ENCODE data around the gene CHAD.
A peak's percentile ranks its signal among the peaks of the same experiment; 100 is the strongest.

CHAD gene

DNA sequence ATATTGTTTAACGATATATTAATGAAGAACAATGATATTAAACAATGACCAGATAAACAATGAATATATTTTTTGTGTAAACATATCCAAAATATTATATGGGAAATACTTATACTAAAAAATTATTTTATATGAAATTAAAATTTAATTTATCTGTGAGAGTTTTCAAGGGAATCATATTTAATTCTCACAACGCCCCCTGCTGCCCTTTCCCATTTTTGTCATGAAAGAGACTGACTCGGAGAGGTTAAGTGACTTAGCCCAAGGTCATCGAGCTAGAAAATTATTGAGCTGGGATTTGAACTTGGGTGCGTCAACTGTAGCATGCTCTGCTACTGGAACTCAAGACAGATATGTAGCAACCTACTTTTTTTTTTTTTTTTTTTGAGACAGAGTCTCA, 32.4 kb upstream of the CHAD start:
- no peak for DNase-seq
- ATAC-seq (replicated peaks), result no peak
- Mint-ChIP-seq H3K27me3 (peaks cover 11 to 22% of the 10 kb centered on the region in 2 donors), H3K36me3 (no peaks in the 10 kb centered on the region), H3K4me1 (no peaks in the 10 kb centered on the region), H3K4me3 (no peak overlapping the region), H3K9me3 (no peaks in the 10 kb centered on the region), H3K27ac (no peak overlapping the region)

DNA sequence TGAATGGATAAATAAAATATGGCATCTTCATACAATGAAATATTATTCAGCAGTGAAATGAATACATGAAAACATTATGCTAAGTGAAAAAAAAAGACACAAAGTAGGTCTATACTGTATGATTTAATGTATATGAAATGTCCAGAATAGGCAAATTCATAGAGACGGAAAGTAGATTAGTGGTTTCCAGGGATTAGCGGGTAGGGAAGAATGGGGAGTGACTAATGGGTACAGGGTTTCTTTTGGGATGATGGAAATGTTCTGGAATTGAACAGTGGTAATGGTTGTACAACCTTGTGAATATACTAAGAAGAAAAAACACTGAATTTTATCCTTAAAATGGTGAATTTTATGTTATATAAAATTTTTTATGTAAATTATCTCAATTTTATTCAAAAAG, 31.0 kb upstream of the CHAD start:
- Mint-ChIP-seq H3K27me3 (peaks cover 6 to 12% of the 10 kb centered on the region in 2 donors), H3K4me1 (no peaks in the 10 kb centered on the region), H3K4me3 (no peak overlapping the region), H3K9me3 (no peaks in the 10 kb centered on the region), H3K36me3 (no peaks in the 10 kb centered on the region), H3K27ac (no peak overlapping the region)
- DNase-seq, result no peak
- ATAC-seq (replicated peaks), result no peak

DNA sequence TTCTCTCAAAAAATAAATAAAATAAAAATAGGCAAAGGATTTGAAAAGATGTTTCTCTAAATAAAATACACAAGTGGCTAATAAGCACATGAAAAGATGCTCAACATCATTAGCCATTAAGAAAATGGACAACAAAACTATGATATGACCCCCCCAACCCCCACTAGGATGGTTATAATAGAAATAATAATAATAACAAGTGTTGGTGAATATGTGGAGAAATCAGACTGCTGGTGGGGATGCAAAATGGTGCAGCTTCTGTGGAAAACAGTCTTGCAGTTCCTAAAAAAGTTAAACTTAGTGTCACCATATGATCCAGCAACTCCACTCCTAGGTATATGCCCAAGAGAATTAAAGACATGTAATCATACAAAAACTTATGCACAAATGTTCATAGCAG, 30.6 kb upstream of the CHAD start:
- Mint-ChIP-seq H3K27me3 (peaks cover 4 to 12% of the 10 kb centered on the region in 2 donors), H3K4me3 (no peak overlapping the region), H3K36me3 (no peaks in the 10 kb centered on the region), H3K27ac (no peak overlapping the region), H3K4me1 (no peaks in the 10 kb centered on the region), H3K9me3 (no peaks in the 10 kb centered on the region)
- DNase-seq (no peak), ATAC-seq (replicated peaks) (no peak)

DNA sequence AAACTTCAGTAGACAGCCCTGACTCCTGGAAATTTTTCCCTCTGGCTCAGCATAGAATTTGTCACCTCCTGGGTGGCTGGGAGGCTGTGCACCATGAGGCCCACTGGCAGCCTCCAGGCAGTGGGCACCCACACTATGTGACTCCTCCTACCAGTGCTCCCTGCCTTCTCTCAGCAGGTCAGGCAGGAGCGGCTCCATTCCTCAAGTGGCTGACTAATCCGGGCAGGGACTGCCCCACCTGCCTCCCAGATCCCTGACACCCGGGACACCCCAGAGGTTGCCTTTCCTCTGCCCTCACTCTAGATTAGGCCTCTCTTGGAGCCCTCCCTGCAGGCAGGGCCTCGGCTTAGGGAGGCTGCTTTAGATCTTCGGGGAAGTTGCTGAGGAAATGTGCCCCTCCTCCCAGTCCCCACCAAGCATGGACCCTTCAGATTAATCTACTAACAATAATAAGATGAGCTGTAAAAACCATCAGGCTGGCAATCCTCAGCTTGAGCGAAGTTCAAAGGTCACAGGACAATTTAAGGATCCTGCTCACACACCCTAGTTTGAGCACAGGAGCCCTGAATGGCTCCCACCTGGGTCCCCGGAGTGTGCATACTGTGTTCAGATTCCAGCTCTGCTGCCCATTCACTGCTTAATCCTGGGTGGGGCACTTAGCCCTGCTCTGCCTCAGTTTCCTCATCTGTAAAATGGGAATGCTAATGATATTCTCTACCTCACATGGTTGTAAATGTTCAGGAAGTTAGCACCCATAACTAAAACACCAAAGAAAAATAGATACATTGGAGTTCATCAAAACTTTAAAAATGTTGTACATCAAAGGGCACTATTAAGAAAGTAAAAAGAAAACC, 29.6 kb upstream of the CHAD start:
- Mint-ChIP-seq H3K4me1 (no peaks in the 10 kb centered on the region), H3K27me3 (peaks cover 0 to 5% of the 10 kb centered on the region in 2 donors), H3K27ac (no peak overlapping the region), H3K36me3 (no peaks in the 10 kb centered on the region), H3K9me3 (no peaks in the 10 kb centered on the region), H3K4me3 (no peak overlapping the region)
- DNase-seq (no peak), ATAC-seq (replicated peaks) (no peak)

DNA sequence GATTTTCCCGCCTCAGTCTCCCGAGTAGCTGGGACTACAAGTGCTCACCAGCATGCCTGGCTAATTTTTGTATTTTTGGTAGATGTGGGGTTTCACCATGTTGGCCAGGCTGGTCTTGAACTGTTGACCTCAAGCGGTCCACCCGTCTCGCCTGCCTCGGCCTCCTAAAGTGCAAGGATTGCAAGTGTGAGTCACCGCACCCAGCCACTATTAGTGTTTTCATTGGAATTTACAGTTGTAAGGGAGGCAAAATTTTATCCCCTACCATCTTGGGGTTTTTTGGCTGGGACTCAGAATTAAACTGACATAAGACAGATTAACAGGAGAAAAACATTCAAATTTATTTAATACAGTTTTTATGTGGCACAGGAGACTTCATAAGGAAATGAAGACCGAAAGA, 27.2 kb upstream of the CHAD start:
- no peak overlapping the region for H3K4me3 Mint-ChIP-seq
- ATAC-seq (replicated peaks) (no peak), DNase-seq (no peak)
- H3K9me3 Mint-ChIP-seq, result no peaks in the 10 kb centered on the region
- H3K27ac Mint-ChIP-seq, result no peak overlapping the region
- H3K4me1 Mint-ChIP-seq, result no peaks in the 10 kb centered on the region
- peaks cover 0 to 5% of the 10 kb centered on the region in 2 donors for H3K27me3 Mint-ChIP-seq
- H3K36me3 Mint-ChIP-seq, result no peaks in the 10 kb centered on the region

DNA sequence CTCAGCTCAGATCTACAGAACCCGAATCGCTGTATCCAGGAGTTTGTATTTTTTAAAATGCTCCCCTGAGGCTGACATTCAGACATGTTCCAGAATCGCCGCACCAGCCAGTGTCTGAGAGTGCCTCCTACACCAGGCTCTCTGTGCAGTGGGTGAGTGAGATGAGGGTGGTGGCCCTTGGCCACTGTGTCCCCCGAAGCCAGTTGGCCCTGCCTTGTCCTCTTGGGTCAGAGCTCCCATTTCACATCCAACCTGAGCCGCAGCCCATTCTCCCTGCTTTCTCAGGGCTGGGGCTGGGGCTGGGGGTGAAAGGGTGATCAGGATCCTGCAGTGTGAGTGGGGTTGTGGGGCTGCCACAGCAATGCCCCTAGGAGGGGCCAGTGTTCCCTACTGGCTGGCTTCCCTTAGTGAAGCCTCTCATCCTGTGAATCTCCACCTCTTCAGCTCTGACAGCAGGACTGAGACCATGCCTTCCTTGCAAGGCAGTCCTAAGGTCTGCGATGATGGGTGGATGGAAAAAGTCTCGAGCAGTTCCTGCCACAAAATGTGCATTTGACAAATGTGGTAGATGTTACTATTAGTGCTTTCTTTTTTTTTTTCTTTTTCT, 26.6 kb upstream of the CHAD start:
- no peaks in the 10 kb centered on the region for H3K36me3 Mint-ChIP-seq

DNA sequence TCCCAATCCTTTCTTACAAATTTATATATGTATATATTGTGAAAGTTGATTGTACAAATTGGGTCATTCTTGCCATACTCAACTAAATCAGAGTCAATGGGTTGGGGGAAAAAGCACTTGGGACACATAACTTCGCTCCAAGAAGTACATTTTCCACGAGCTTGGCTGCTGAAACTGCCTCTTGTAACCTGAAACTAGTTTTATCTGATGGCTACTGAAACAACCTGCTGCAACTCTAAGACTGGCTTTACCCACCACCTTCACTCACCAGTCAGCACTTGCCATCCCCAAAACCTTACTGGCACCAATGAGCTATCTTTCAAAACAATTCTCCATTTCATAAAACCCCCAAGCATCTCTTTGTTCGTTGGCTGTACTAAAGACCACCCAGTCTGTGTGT, 25.1 kb upstream of the CHAD start:
- Mint-ChIP-seq H3K36me3 (no peaks in the 10 kb centered on the region), H3K9me3 (no peaks in the 10 kb centered on the region), H3K4me1 (no peaks in the 10 kb centered on the region), H3K27ac (no peak overlapping the region), H3K27me3 (peaks cover 0 to 5% of the 10 kb centered on the region in 2 donors), H3K4me3 (no peak overlapping the region)
- no peak for DNase-seq
- no peak for ATAC-seq (replicated peaks)

More for the DNA sequence above, 26.6 kb upstream of the CHAD start:
- Mint-ChIP-seq H3K27me3 (peaks cover 0 to 5% of the 10 kb centered on the region in 2 donors), H3K9me3 (no peaks in the 10 kb centered on the region), H3K4me1 (no peaks in the 10 kb centered on the region), H3K4me3 (no peak overlapping the region), H3K27ac (no peak overlapping the region)
- no peak for ATAC-seq (replicated peaks)
- DNase-seq, result no peak

DNA sequence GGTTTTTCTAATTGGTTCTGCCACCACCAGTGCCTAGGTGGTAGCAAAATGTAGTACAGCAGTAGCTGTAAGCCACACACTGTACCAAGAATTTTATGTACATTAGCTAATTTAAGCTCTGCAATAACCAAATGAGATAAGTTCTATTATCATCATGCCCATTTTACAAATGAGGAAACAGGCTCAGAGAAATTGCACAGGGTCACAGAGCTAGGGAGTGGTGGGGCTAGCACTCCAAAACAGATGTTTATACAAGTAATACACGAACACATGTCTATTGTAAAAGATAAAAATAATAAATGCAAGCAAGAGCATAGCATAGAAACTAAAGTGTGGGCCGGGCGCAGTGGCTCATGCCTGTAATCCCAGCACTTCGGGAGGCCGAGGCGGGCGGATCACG, 23.5 kb upstream of the CHAD start:
- H3K9me3 Mint-ChIP-seq, result no peaks in the 10 kb centered on the region
- no peaks in the 10 kb centered on the region for H3K4me1 Mint-ChIP-seq
- peaks cover 0 to 3% of the 10 kb centered on the region in 2 donors for H3K36me3 Mint-ChIP-seq
- H3K27me3 Mint-ChIP-seq, result no peaks in the 10 kb centered on the region
- DNase-seq, result no peak
- ATAC-seq (replicated peaks), result no peak
- no peak overlapping the region for H3K27ac Mint-ChIP-seq
- no peak overlapping the region for H3K4me3 Mint-ChIP-seq

DNA sequence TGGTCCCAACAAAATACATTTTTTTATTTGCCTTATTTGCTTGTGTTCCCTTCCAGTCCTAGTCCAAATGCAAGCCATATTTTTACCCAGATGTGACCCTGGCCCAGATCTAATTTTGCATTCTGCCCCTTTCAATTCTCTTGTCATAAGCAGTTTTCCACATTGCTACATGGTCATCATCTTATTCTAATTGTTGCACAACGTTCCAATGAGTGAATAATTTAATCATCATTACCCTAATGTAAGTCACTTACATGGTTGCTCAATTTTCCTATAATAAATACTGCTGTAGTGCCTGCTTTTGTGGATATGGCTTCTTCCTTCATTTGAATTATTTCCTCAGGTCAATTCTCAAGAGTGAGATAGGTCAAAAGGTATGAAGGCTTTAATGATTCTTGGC, 22.8 kb upstream of the CHAD start:
- DNase-seq (no peak), ATAC-seq (replicated peaks) (no peak)
- H3K27me3 Mint-ChIP-seq, result no peaks in the 10 kb centered on the region
- H3K27ac Mint-ChIP-seq, result no peak overlapping the region
- H3K9me3 Mint-ChIP-seq, result no peaks in the 10 kb centered on the region
- H3K4me1 Mint-ChIP-seq, result no peaks in the 10 kb centered on the region
- no peak overlapping the region for H3K4me3 Mint-ChIP-seq
- H3K36me3 Mint-ChIP-seq, result peaks cover 3 to 8% of the 10 kb centered on the region in 2 donors

DNA sequence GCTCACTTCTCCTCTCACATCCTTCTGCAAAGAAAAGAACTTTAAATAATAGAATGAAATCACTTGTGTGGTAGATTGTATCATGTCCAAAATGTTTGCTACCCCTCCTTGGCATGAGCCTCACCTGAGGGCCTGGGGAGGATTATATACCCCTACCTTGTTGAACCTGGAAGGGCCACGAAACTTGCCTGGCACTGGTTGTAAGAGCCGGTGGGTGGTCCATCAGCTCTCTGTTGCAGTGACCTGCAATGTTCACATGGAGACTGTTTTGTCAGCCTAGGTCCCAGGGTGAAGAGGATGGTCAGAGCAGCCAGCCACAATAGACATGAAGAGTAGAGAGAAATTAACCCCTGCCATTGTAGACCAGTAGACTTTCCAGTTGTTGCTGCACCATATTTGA, 20.2 kb upstream of the CHAD start:
- H3K27me3 Mint-ChIP-seq, result no peaks in the 10 kb centered on the region
- H3K4me3 Mint-ChIP-seq, result no peak overlapping the region
- H3K4me1 Mint-ChIP-seq, result no peaks in the 10 kb centered on the region
- no peak overlapping the region for H3K27ac Mint-ChIP-seq
- DNase-seq, result no peak
- H3K36me3 Mint-ChIP-seq, result peaks cover 12 to 28% of the 10 kb centered on the region in 2 donors
- ATAC-seq (replicated peaks), result no peak
- no peaks in the 10 kb centered on the region for H3K9me3 Mint-ChIP-seq

DNA sequence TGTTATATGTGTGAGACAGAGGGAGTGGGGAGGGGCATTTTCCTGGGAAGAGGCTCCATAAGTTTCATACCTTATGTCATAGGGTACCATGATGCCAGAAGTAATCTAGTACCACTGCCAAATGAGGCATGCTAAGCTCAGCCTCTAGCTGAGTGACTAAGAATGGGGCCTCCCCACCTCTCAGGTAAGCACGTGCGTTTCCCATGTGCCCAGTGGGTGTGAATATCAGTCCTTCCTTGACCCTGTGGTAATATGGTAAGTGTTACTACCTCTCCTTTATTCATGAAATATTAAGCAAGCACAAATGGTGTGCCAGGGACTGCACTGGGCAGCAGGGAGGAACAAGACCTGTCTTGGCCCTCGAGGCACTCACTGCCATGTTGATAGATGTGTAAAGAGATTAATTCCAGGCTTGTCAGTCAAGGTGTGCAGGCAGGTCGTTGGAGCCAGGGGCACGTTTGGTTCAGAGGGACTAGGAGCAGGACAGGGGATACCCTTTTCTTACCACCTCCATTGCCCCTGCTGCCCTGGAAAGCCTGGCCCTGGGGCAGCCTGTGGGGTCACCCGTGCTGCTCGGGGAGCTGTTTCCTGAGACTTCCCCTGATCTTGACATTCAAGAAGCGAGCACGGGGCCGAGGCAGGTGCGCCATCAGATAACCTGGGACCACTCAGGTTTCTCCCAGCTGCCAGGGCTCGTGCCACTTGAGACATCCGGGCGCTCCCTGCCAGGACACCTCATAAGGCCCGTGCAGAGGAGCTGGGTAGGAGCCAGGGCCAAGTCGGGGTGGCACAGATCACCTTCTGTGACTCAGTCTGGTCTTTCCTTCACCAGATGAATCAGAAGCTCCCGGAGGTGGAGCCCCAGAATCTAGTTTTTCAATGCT, 18.8 kb upstream of the CHAD start:
- Mint-ChIP-seq H3K9me3 (no peaks in the 10 kb centered on the region), H3K4me3 (no peak overlapping the region), H3K27ac (no peak overlapping the region), H3K36me3 (peaks cover 19 to 35% of the 10 kb centered on the region in 2 donors), H3K4me1 (peaks cover 4% of the 10 kb centered on the region in 2 donors), H3K27me3 (no peaks in the 10 kb centered on the region)
- DNase-seq, result no peak
- ATAC-seq (replicated peaks), result no peak

DNA sequence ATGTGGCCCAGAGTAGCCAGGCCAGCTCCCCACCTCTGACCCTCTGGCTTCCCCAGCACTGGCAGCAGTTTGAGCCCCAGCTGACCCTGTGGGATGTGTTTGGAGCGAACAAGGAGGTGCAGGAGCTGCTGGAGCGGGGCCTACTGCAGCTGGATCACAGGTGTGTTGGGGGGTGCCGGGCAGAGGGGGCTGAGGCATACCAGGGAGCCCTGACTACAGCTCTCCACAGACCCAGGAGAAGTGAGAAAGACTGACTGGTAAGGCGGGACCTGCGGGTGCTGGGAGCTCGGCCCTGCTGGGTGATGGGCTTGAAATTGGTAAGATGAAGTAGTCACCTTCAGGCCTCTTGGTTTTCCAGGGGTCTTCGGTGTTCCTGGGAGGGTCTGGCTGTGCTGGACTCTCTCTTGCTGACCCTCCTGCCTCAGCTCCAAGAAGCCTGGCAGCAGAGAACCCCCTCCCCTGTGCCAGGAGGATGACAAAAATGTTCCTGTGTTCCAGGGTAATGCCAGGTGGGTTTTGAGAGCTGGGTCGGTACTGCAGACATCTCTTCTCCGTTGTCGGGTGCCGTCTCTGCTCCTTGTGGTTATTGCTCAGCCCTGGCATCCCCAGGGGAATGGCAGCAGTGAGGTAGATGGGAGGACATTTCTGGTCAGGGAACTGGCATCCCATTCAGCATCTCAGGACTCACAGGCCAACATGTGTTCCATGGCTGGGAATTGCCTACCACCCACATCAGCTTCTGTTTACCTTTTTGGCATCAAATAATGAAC, 15.9 kb upstream of the CHAD start:
- no peak overlapping the region for H3K4me3 Mint-ChIP-seq
- H3K27ac Mint-ChIP-seq, result no peak overlapping the region
- peaks cover 22 to 47% of the 10 kb centered on the region in 2 donors for H3K36me3 Mint-ChIP-seq
- ATAC-seq (replicated peaks), result no peak
- H3K27me3 Mint-ChIP-seq, result no peaks in the 10 kb centered on the region
- no peaks in the 10 kb centered on the region for H3K9me3 Mint-ChIP-seq
- peaks cover 16 to 19% of the 10 kb centered on the region in 2 donors for H3K4me1 Mint-ChIP-seq
- DNase-seq, result no peak

DNA sequence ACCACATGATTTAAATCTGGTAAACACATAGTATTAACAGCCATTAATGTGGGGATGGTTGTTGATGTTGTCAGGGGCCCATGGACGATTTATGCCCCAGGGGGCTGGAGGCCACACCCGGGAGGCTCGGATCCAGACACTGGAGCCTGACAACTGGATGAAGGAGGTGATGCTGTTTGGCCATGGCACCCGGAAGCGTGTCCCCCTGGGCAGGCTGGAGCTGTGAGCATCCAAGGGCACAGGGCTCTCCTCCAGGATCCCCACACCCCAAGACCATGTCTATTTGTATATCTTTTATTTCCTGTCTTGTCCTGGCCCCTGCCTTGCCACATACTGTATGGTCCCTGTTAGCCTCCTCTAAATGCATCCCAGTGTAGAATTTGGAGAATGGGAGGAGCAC, 14.6 kb upstream of the CHAD start:
- no peak overlapping the region for H3K27ac Mint-ChIP-seq
- no peaks in the 10 kb centered on the region for H3K9me3 Mint-ChIP-seq
- no peak for DNase-seq
- peaks cover 19 to 26% of the 10 kb centered on the region in 2 donors for H3K4me1 Mint-ChIP-seq
- no peak overlapping the region for H3K4me3 Mint-ChIP-seq
- no peak for ATAC-seq (replicated peaks)
- H3K27me3 Mint-ChIP-seq, result no peaks in the 10 kb centered on the region
- H3K36me3 Mint-ChIP-seq, result peaks cover 22 to 49% of the 10 kb centered on the region in 2 donors

DNA sequence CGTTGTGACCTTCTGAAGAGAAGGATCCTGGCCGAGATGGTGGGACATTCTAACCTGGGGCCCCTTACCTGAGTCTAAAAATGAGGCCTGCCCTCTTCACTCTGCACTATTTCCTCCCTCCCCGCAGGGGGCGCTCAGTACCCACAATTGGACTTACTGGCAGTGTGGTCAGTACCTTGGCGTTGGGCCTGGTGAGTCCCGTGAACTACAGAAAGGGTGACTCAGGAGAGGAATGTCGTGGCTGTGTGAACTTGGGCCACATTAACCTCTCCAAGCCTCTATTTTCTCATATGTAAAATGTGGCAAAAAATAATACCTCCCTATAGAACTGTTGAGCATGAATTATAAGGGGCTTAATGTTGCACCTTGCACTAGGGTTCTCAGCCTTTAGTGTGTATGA, 13.8 kb upstream of the CHAD start:
- Mint-ChIP-seq H3K9me3 (no peaks in the 10 kb centered on the region), H3K4me1 (peaks cover 23 to 33% of the 10 kb centered on the region in 2 donors), H3K27ac (no peak overlapping the region), H3K36me3 (peaks cover 22 to 52% of the 10 kb centered on the region in 2 donors), H3K4me3 (no peak overlapping the region), H3K27me3 (no peaks in the 10 kb centered on the region)
- peak; percentile 12 to 22 for ATAC-seq (replicated peaks)
- peak; percentile 47 for DNase-seq

Data from stimulated activated naive B cell treated with anti-CD40 and anti-IgM and Interleukin-4, amounts not matched to agents 10 μg/mL and 1 μg/mL and 100 μg/mL, for 72 hours (primary cell).